ENCODE measurements around the gene SMYD3. TPM values are rescaled to one million over a fixed set of nuclear protein-coding genes. Genes with fewer than 3 reads are reported as not detected.

SMYD3 gene
- total RNA-seq, 1 donor from 2014 or later = 35.4 TPM

- no peaks in the 10 kb centered on the region for H3K36me3 Mint-ChIP-seq (ENCODE audit: low read depth, unreplicated experiment)
- no peak for DNase-seq (ENCODE audit: low spot score)
- no peaks in the 10 kb centered on the region for H3K9me3 Mint-ChIP-seq (ENCODE audit: unreplicated experiment)
- peaks cover 30% of the 10 kb centered on the region for H3K4me1 Mint-ChIP-seq (ENCODE audit: unreplicated experiment)
- no peak overlapping the region for H3K4me3 Mint-ChIP-seq (ENCODE audit: unreplicated experiment)
- TF ChIP-seq, protein P1, sequence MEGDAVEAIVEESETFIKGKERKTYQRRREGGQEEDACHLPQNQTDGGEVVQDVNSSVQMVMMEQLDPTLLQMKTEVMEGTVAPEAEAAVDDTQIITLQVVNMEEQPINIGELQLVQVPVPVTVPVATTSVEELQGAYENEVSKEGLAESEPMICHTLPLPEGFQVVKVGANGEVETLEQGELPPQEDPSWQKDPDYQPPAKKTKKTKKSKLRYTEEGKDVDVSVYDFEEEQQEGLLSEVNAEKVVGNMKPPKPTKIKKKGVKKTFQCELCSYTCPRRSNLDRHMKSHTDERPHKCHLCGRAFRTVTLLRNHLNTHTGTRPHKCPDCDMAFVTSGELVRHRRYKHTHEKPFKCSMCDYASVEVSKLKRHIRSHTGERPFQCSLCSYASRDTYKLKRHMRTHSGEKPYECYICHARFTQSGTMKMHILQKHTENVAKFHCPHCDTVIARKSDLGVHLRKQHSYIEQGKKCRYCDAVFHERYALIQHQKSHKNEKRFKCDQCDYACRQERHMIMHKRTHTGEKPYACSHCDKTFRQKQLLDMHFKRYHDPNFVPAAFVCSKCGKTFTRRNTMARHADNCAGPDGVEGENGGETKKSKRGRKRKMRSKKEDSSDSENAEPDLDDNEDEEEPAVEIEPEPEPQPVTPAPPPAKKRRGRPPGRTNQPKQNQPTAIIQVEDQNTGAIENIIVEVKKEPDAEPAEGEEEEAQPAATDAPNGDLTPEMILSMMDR (IDR thresholded peaks at IDR 0.05; ENCODE audit: unreplicated experiment) = no peak
- H3K27ac Mint-ChIP-seq (ENCODE audit: unreplicated experiment) = no peak overlapping the region
- H3K27me3 Mint-ChIP-seq (ENCODE audit: unreplicated experiment) = peaks cover 2% of the 10 kb centered on the region
These were observed 206.2 kb downstream of the SMYD3 start for GRCh38 chr1:246300626-246301549.

- DNase-seq (ENCODE audit: low spot score) = no peak
- H3K4me1 Mint-ChIP-seq (ENCODE audit: unreplicated experiment) = peaks cover 45% of the 10 kb centered on the region
- TF ChIP-seq, protein P1 (IDR thresholded peaks at IDR 0.05; ENCODE audit: unreplicated experiment) = no peak
- no peaks in the 10 kb centered on the region for H3K36me3 Mint-ChIP-seq (ENCODE audit: low read depth, unreplicated experiment)
- no peaks in the 10 kb centered on the region for H3K9me3 Mint-ChIP-seq (ENCODE audit: unreplicated experiment)
- no peak overlapping the region for H3K4me3 Mint-ChIP-seq (ENCODE audit: unreplicated experiment)
- peak overlapping the region; percentile 87 for H3K27ac Mint-ChIP-seq (ENCODE audit: unreplicated experiment)
- H3K27me3 Mint-ChIP-seq (ENCODE audit: unreplicated experiment) = peaks cover 4% of the 10 kb centered on the region
These were observed 209.5 kb downstream of the SMYD3 start for GRCh38 chr1:246297279-246298265.

- Mint-ChIP-seq H3K4me1 (ENCODE audit: unreplicated experiment) (peaks cover 38% of the 10 kb centered on the region), H3K27ac (ENCODE audit: unreplicated experiment) (peak overlapping the region; percentile 82), H3K9me3 (ENCODE audit: unreplicated experiment) (no peaks in the 10 kb centered on the region), H3K4me3 (ENCODE audit: unreplicated experiment) (no peak overlapping the region), H3K36me3 (ENCODE audit: low read depth, unreplicated experiment) (no peaks in the 10 kb centered on the region), H3K27me3 (ENCODE audit: unreplicated experiment) (peaks cover 3% of the 10 kb centered on the region)
- TF ChIP-seq, protein P1 (IDR thresholded peaks at IDR 0.05; ENCODE audit: unreplicated experiment) = no peak
- no peak for DNase-seq (ENCODE audit: low spot score)
These were observed 211.1 kb downstream of the SMYD3 start for GRCh38 chr1:246295968-246296367.

DNA sequence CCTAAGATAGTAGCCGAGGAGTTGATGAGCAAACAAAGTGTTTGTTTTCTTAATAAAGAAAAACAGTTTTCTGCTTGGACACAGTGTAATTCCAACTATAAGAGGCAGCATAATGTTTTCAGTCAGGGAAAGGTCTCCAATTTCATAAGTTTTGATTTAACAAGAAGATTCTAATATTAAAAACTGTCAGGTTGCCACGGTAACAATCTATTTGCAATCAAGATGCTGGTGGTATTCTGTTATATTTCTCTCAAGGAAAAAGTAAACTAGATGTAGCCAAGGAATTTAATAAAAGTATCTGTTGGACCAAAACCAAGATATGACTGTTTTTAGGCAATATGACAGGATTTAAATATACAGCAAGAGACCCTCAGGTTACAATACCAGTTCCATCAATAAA lies 211.7 kb downstream of the SMYD3 start:
- TF ChIP-seq, protein P1 (IDR thresholded peaks at IDR 0.05; ENCODE audit: unreplicated experiment) = no peak
- Mint-ChIP-seq H3K27ac (ENCODE audit: unreplicated experiment) (peak overlapping the region; percentile 82), H3K9me3 (ENCODE audit: unreplicated experiment) (no peaks in the 10 kb centered on the region), H3K36me3 (ENCODE audit: low read depth, unreplicated experiment) (no peaks in the 10 kb centered on the region), H3K4me3 (ENCODE audit: unreplicated experiment) (no peak overlapping the region), H3K4me1 (ENCODE audit: unreplicated experiment) (peaks cover 36% of the 10 kb centered on the region), H3K27me3 (ENCODE audit: unreplicated experiment) (peaks cover 3% of the 10 kb centered on the region)
- no peak for DNase-seq (ENCODE audit: low spot score)

All from endothelial cell (in vitro differentiated cells).